GM21515 (cell line): ENCODE measurements around the gene NAB2.
A peak's percentile ranks its signal among the peaks of the same experiment; 100 is the strongest.
"Not testable (repeated sequence)": the region's sequence is repeated elsewhere in the genome, so short reads cannot be mapped to it uniquely, and the experiment has no call there.

Source experiments
- ATAC-seq: cut with Tn5 transposase; IDR thresholded peaks from one replicate; pipeline ENCODE4 v1.9.1; 2021; ENCODE audit not compliant: unreplicated experiment

Gene NAB2, protein sequence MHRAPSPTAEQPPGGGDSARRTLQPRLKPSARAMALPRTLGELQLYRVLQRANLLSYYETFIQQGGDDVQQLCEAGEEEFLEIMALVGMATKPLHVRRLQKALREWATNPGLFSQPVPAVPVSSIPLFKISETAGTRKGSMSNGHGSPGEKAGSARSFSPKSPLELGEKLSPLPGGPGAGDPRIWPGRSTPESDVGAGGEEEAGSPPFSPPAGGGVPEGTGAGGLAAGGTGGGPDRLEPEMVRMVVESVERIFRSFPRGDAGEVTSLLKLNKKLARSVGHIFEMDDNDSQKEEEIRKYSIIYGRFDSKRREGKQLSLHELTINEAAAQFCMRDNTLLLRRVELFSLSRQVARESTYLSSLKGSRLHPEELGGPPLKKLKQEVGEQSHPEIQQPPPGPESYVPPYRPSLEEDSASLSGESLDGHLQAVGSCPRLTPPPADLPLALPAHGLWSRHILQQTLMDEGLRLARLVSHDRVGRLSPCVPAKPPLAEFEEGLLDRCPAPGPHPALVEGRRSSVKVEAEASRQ

DNA sequence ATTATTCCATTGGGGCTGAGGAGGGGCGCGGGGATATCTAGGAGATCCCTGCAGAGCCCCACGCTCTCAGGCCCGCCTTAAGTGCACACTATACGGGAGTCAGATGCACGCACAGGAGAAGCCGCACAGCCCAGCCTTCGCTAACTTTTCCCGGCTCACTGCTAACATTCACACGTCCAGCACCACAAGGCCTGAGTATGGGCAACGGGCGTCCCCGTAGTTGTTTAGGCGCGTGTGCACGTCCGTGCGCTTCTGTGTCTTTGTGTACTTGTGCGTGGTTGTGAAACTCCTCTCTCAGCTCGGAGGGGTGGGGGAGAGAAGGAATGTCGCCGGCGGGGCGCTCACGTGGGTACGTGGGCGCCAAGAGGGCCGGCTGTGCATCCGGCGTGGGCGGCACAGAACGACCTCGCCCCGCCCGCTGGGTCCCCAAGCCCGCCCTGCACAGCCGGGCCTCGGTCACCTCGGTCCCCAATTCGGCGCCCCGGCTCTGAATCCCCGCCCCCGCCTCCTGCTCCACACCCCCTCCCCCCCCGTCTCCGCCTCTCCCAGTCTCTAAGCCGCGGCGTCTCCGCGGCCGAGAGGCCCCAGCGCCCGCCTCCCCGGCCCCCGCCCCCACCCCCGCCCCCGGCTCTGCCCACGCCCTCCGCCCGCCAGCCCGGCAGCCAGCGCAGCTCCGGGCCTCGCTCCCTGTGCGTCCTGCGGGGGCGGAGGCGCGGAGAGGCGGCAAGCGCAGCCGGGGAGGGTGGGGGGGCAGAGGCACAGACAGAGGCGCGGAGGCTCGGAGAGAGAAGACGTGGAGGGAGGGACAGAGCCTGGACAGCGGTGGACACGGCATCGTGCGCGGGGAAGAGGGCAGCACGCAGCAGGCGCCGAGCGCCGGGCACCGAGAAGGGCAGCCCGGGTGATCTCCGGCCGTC is at the start of gene NAB2:
TSS of gene NAB2 (plus strand) at position 761 of the 917 bp plus-strand sequence. CDS start 158 bp downstream, outside the sequence.
- peak; percentile 57 for ATAC-seq

DNA sequence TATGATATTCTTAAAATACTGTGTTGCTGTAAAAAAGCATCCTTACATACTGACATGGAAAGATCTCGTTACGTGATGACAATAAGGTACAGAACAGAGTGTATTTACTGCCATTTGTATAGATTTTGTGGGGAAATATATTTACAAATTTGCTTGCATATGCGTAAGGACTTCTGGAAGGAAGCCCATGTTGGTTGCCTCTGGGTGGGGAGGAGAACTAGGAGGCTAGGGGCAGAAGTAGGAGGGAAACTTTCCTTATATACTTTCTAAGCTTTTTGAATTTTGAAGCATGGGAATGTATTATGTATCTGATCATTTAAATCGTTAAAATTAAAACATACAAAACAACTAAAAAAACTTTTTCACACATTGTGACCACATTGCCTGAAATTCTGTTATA is 48.7 kb upstream of the NAB2 start:
- ATAC-seq, result no peak

DNA sequence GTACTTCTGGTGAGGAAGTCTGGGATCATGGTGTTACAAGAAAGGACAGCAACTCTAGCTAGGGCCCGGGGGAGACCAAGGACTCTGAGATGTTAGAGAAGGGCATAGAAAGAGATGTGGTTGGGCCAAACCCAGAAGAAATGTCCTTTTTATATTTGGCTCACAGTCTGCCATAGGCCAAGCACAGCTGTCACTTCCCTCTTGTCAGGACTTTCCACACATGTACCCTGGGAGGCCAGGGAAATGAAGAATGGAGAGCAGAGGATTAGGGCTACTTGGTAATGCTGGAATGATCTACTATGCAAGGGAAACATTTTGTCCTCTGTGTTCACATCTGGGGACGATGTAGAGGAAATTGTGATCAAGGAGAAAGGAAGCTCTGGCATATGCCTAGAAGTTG is 48.2 kb upstream of the NAB2 start:
- no peak for ATAC-seq

DNA sequence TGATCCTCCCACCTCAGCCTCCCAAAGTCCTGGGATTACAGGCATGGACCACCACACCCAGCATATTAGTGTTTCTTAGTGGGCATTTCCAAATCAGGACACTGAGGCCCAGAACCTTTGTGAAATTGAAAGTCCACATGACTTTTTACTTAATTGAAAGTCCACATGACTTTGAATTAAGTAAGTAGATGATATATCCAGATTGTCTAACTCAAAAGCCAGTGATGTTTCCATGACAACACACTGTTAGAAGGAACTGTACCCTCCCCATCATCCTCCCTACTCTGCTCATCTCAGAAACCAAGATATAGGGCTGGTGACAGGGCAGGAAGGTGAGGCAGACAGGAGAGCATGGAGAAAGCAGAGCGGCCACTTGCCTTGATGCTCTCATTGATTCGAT is 46.2 kb upstream of the NAB2 start:
- no peak for ATAC-seq

DNA sequence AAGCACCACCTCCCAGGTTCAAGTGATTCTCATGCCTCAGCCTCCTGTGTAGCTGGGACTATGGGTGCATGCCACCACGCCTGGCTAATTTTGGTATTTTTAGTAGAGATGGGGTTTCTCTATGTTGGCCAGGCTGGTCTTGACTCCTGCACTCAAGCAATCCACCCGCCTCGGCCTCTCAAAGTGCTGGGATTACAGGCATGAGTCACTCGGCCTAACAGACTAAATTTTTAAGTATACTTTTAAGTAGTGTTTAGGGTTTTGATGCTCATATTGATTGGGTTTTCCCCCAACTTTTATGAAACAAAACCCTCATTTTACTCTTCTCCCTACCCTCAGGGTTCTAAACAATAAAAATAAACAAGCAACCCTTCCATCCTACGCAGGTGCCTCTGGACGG is 44.4 kb upstream of the NAB2 start:
- no peak for ATAC-seq

DNA sequence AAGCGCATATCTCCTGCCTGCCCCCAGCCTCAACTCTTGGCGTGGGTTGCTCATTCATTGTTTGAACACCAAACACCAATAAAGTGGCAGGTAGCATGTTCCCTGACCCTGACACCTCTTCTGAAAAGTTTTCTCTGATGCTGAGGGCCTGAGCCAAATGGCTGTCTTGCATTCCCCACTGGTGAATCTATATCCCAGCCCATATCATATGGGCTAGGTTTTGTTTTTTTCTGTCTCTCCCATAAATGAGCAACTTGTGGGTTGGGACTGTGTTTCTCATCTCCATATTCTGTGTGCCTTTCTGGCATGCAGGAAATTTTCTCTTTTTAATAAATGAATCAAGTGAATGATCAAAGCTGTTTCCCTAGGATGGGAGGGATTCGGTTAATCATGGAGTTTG is 44.0 kb upstream of the NAB2 start:
- no peak for ATAC-seq

DNA sequence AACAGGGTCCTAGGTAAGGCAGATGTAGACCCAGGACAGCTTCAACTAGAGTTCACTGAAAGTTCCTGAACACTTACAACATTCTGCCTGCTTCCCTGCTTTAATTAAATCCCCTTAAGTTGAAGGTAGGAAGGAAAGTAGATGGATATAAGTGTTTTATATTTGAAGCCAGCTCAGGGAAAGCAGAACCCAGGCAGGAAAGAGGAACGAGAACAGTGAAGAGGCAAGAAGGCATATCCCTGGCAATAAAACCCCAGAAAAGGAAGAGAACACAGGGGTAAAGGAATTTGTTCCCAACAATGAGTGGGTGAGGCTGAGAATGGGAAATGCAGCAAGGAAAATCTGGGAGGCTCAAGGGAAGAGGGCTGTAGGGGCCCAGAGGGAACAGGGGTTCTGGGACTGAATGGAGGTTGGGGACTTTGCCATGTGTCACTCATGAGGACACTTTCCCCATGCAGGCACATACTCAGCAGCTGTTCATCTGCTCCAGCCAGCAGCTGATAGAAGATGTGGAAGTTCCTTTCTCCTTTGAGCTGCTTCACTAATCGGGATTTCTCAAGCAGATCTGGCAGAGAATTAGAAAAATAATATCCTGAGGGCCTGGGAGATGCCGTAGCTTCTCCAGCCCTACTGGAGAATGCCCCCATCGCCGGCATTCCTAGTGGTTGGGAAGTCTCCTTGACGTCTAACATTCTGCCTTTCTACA is 42.7 kb upstream of the NAB2 start:
- no peak for ATAC-seq

DNA sequence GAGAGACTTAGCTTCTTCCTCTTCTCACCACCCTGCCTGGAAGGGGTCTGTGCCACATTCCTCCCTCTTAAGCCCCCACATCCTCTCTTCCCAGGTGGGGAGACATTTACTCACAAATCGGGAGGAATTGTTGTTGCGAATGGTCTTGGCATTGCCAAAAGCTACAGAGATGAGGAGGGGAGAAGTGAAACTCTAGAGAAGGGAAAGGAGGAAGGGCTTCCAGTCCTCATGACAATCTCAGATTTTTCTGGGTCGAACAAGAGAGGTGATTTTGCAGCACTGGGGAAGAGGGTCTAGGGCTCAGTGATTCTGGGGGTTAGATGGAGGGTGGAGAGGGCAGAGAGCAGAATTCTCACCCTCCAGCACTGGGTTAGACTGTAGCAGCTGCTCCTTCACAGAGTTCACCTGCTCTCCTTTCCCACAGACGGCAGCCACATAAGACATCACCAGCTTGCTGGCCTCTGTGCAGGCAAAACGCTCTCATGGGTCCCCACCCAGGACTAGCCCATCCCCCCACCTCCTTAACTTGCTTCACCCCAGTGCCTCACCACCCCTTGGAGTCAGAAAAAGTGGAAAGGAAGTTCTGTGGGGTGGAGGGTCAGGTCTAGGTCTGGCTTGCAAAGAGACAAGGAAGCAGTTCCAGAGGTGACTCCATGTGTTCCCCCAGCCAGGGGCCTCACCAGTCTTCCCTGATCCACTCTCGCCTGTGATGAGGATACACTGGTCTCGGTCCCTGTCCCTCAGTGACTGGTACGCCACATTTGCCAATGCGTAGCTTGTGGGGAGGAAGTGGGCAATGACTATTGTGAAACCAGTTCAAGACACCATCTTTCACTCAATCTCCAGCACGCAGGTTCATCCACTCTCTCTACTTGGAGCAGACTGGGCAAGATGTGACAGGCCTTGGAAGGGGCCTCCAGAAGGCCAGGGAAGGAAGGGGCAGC is 41.7 kb upstream of the NAB2 start:
- no peak for ATAC-seq

DNA sequence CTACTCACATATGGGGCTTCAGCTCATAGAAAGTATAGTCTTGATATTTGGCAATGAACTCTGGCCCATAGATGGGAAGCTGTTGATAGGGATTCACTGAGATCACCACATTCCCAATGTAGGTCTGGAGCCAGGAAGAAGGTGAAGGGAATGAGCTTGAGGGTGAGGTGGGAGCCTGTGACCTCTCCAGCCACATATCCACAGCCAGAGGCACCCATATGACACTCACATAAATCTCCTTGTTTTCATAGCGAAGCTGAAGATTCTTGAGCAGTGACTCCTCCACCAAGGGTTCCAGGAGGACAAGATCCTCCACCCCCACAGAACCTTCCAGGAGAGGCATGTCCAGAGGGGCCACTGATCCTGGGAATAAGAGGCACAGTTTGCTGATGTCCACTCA is 40.9 kb upstream of the NAB2 start:
- no peak for ATAC-seq

DNA sequence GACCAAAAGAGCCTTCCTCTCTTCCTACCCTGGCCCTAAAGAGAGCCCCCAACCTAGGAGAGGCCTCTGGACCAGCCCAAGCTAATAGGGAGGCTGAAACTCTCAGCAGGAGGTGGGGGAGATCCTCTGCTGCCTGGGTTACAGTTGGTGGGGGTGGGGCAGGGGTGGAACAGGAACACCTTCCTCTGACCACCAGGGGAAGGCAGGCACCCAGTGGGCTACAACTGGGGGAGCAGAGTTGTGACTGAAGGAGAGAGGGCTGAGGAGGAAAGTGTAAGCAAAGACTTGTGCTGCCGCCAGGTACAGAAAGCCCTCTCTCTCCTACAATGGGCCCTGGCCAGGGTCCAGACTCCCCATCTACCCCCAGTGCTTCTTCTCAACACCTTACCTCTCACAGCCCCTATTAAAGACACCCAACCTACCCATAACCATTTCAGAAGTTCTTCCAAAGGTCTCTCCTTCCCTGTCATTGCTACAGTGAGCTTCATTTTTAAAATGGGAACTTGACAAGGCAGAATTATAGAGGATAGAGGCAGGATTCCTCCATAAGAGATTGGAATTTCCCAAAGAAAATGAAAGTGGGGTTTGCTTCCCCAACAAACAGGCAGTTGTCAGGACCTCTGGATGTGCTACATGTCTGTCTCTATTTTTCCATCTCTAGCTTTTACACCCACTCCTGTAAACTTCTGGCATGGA is 40.3 kb upstream of the NAB2 start:
- ATAC-seq, result no peak

DNA sequence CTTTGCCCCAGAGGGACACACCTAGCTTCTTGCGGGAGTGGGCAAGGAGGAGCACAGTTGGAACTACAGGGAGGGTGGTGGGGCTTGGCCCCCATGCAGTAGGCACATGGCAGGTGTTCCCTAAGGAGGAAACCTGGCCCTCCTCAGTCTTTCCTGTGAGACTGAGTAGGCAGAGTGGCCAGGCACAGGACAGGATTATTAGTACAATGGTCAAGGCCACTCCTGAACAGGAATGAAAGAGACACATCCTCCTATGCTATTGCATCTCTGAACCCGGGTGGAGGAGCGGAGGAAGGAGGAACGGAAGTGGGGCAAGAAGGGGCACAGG is 39.8 kb upstream of the NAB2 start:
- no peak for ATAC-seq

DNA sequence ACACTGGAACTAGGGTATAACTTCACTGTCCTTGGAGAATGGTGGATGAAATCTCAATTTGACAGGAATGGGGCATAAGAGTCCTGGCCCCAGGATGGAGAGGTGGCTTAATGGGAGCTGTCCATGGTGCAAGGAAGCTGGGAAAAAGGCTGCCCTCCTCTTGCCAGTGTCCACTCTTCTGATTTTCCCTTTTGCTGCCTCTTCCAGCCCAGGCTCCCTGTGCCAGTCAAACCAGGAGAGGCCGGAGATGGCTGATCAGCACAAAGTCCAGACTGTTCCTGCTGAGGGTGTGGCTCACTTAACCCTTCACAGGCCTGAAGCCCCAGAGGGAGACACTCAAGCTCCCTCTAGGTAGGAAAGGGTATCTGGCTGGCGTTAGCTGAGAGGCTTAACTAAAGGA is 39.0 kb upstream of the NAB2 start, which contains the start of gene MYO1A:
TSS of gene MYO1A (minus strand) at position 240 of the 400 bp plus-strand sequence. CDS start 1,806 bp downstream, outside the sequence.
- no peak for ATAC-seq

DNA sequence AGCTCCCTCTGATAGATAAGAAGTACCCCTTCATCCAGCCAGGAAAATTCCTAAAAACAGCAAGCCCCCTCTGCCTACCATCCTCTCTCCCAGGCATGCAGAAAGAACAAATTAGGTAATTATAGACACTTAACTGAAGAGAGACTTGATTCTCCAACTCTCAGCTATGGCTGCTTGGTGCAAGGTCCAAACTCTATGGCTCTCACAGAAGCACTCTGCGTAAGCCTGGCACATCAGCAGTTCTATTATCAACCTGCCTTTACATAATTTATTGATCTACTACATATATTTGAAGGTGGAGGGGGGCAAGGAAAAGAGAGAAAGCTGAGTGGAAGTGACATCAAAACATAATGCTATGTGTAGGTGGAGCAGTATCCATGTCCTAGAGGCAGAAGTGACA is 37.9 kb upstream of the NAB2 start:
- ATAC-seq, result no peak

DNA sequence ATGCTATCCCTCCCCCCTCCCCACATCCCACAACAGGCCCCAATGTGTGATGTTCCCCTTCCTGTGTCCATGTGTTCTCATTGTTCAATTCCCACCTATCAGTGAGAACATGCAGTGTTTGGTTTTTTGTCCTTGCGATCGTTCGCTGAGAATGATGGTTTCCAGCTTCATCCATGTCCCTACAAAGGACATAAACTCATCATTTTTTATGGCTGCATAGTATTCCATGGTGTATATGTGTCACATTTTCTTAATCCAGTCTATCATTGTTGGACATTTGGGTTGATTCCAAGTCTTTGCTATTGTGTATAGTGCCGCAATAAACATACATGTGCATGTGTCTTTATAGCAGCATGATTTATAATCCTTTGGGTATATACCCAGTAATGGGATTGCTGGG is 35.8 kb upstream of the NAB2 start:
- ATAC-seq, result not testable (repeated sequence)

DNA sequence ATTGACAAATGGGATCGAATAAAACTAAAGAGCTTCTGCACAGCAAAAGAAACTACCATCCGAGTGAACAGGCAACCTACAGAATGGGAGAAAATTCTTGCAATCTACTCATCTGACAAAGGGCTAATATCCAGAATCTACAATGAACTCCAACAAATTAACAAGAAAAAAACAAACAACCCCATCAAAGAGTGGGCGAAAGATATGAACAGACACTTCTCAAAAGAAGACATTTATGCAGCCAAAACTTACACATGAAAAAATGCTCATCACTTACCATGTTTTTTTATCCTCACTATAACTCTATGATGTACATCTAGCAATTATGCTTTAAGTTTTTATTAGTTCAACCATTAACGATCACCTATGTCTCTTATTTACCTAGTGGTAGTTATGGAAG is 35.0 kb upstream of the NAB2 start:
- ATAC-seq, result not testable (repeated sequence)

DNA sequence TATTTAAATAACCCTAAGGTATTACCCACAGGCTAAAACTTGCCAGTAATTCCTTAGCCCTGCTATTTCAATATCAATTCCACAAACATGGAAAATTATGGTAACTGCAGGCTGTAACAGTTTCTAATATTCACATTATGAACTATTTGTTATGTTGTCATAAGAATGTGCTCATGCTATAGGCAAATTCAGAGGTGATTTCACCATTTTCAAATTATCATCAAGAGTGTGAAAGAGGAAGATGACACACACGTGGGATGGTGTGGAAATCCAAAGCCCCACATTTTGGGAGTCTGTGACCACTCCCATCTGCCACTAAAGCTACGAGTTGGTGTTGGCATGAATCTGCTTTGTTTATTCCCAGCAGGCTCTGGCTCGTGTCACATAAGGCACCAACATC is 33.1 kb upstream of the NAB2 start:
- no peak for ATAC-seq

DNA sequence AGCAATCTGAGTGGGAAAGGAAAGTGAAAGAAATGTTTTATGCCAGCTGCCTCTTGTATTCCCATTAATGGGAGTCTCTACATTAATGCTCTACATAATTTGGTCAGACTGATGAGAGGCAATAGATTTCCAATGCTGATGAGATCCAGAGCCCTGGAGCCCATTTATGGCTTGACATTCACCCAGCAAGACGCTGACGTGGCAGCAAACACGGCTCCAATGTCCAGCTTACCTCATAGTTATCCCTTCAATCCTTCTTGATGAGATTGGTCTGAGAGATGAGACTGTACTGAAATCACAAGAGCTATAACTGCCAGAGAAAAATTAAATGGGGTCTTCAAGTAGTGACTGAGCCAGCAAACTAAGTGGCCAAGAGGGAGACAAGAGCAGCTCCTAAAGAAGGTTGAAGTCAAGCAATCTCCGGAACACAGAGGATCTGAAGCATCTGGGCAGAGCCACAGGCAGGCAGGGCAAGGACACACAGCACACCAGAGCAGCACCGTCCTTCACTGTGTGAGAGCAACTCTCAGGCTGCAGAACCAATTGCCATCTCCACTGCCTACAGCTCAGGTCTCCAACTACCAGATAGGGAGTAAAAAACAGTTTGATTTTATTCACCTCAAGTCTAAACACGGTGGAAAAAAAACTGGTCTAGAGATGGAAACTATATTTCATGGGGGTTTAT is 31.7 kb upstream of the NAB2 start:
- ATAC-seq, result no peak

DNA sequence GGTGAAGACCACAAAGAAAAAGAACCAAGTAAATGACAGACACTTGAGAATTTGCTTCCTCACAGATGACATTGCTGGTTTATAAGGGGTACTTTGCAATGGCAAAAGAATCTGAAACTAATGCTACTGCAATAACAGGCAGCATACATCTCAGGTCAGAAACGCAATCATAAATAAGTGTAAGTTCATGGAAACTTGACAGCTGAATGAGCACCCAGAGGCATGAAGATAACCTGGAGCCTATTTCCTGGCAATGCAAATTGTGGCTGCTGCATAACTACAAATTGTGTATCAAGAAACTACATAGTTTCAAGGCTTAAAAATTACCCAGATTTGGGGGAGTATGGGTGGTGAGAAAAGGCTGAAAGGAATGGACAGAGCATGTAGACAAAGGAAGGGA is 30.5 kb upstream of the NAB2 start:
- ATAC-seq, result no peak
